Endodermal cell (in vitro differentiated cells): ENCODE measurements around the gene DHX9. TPM values are rescaled to one million over a fixed set of nuclear protein-coding genes. Genes with fewer than 3 reads are reported as not detected.

Experiments used
- DNase-seq: peaks from one replicate; pipeline ENCODE4 v3.0.0-alpha.2; 2017
- H3K27ac ChIP-seq: 2 replicates; pipeline ENCODE4 v1.5.1; 2013; ENCODE audit warnings: mild to moderate bottlenecking, low read depth, low read length, moderate library complexity
- H3K27me3 ChIP-seq: 2 replicates; pipeline ENCODE4 v1.6.1; 2013; ENCODE audit warnings: mild to moderate bottlenecking, low read length, moderate library complexity; ENCODE audit not compliant: insufficient read depth, control insufficient read depth, poor library complexity, severe bottlenecking
- H3K36me3 ChIP-seq: 2 replicates; pipeline ENCODE4 v1.7.0; 2013; ENCODE audit warnings: mild to moderate bottlenecking, low read length, moderate library complexity; ENCODE audit not compliant: control insufficient read depth, insufficient read depth
- H3K4me1 ChIP-seq: one replicate; pipeline ENCODE4 v1.7.0; 2013; ENCODE audit warnings: low read length; ENCODE audit not compliant: control insufficient read depth, insufficient read depth
- H3K4me3 ChIP-seq: 2 replicates; pipeline ENCODE4 v1.5.1; 2013; ENCODE audit warnings: mild to moderate bottlenecking, low read length, moderate library complexity
- H3K9ac ChIP-seq: 2 replicates; pipeline ENCODE4 v1.6.1; 2013; ENCODE audit warnings: mild to moderate bottlenecking, low read length, moderate library complexity; ENCODE audit not compliant: poor library complexity, severe bottlenecking; ENCODE audit errors: extremely low read depth
- H3K9me3 ChIP-seq: 2 replicates; pipeline ENCODE4 v1.6.1; 2013; ENCODE audit warnings: mild to moderate bottlenecking, low read length, moderate library complexity; ENCODE audit not compliant: control insufficient read depth
- H3K27ac Mint-ChIP-seq: 2 replicates; pipeline ENCODE4 v1.8.0; 2020; ENCODE audit warnings: mixed read lengths
- H3K27me3 Mint-ChIP-seq: 2 replicates; pipeline ENCODE4 v1.8.0; 2021; ENCODE audit warnings: mild to moderate bottlenecking, mixed read lengths; ENCODE audit not compliant: insufficient read depth
- H3K36me3 Mint-ChIP-seq: 2 replicates; pipeline ENCODE4 v1.8.0; 2020; ENCODE audit warnings: low read depth, mixed read lengths
- H3K4me1 Mint-ChIP-seq: 2 replicates; pipeline ENCODE4 v1.8.0; 2020; ENCODE audit warnings: mixed read lengths
- H3K4me3 Mint-ChIP-seq: 2 replicates; pipeline ENCODE4 v1.8.0; 2020; ENCODE audit warnings: mild to moderate bottlenecking, moderate library complexity, mixed read lengths
- H3K9me3 Mint-ChIP-seq: 2 replicates; pipeline ENCODE4 v1.8.0; 2020; ENCODE audit warnings: mild to moderate bottlenecking, mixed read lengths
- CTCF ChIP-seq: fragments of 200-600 bp; sonication (generic); conservative IDR thresholded peaks from 2 replicates; pipeline ENCODE4 v1.5.0; 2021; ENCODE audit warnings: antibody characterized with exemption, mild to moderate bottlenecking
- WGBS, 2 experiments: methylation state at CpG; one replicate each; pipeline versions ENCODE4 v1.1.5 to v1.1.7; 2013; ENCODE audit warnings: missing lambda C conversion rate in 2 of 2, mixed read lengths in 1 of 2; ENCODE audit not compliant: insufficient coverage in 1 of 2, insufficient read length in 1 of 2; 5-methylcytosine and 5-hydroxymethylcytosine counted together
- total RNA-seq, 2 donors: library from RNA; stranded (reverse); fragmentation: NEBNext Ultra II Directional in 1 of 2; extraction: Animal tissue kit (Norgen Biotek cat#: 25700) in 1 of 2; gene quantifications; 2 replicates in 1 of 2; 3 replicates in 1 of 2; pipeline ENCODE4 v1.2.1, GENCODE V29; 2021

Gene DHX9
- total RNA-seq, 2 donors from 2014 or later, result 264 to 278 TPM

DNA sequence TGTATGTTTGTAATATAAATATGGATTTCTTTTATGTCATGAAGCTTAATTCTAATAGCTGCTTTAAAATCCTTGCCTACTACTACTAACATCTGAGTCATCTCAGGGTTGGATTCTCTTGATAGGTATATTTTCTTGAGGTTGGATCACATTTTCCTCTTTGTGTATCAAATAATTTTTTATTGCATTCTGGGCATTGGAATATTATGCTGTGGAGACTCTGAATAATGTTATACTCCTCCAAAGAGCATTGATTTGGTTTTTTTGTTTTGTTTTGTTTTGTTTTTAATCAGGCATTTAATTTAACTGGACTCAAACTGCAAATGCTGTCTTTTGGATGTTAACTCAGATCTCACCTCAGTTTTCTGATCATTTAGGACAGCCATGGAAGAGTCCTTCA is 8.0 kb downstream of the DHX9 start:
- TF ChIP-seq CTCF, result no peak
- Mint-ChIP-seq H3K4me3 (no peak overlapping the region), H3K4me1 (peaks cover 28% of the 10 kb centered on the region), H3K36me3 (peaks cover 92% of the 10 kb centered on the region), H3K9me3 (no peaks in the 10 kb centered on the region), H3K27me3 (no peaks in the 10 kb centered on the region), H3K27ac (peak overlapping the region; percentile 57)
- Histone ChIP-seq H3K27ac (no peak overlapping the region), H3K9ac (no peak overlapping the region), H3K9me3 (no peaks in the 10 kb centered on the region), H3K27me3 (no peaks in the 10 kb centered on the region), H3K36me3 (peaks cover 100% of the 10 kb centered on the region), H3K4me3 (no peak overlapping the region), H3K4me1 (no peaks in the 10 kb centered on the region)
- DNase-seq, result no peak

DNA sequence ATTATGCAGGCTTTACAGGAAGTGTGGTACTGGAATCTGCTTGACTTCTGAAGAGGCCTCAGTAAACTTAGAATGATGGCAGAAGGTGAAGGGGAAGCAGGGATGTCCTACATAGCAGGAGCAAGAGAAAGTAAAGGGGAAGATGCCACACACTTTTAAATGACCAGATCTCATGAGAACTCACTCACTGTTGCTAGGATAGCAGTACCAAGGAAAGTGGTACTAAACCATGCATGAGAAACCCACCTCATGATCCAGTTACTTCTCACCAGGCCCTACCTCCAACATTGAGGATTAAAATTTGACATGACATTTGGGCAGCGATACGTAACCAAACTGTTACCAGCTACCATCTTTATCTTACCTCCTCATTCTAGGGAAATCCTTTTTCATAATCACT is 9.6 kb downstream of the DHX9 start:
- Histone ChIP-seq H3K36me3 (peaks cover 100% of the 10 kb centered on the region), H3K4me1 (peaks cover 9% of the 10 kb centered on the region), H3K27ac (no peak overlapping the region), H3K9ac (no peak overlapping the region), H3K4me3 (no peak overlapping the region), H3K9me3 (no peaks in the 10 kb centered on the region), H3K27me3 (no peaks in the 10 kb centered on the region)
- Mint-ChIP-seq H3K4me3 (no peak overlapping the region), H3K27me3 (no peaks in the 10 kb centered on the region), H3K9me3 (no peaks in the 10 kb centered on the region), H3K36me3 (peaks cover 93% of the 10 kb centered on the region), H3K27ac (no peak overlapping the region), H3K4me1 (peaks cover 21% of the 10 kb centered on the region)
- no peak for DNase-seq
- no peak for TF ChIP-seq CTCF
- 96 to 100% methylated on average over 2 of the region's 2 CpGs for WGBS, 2 experiments

DNA sequence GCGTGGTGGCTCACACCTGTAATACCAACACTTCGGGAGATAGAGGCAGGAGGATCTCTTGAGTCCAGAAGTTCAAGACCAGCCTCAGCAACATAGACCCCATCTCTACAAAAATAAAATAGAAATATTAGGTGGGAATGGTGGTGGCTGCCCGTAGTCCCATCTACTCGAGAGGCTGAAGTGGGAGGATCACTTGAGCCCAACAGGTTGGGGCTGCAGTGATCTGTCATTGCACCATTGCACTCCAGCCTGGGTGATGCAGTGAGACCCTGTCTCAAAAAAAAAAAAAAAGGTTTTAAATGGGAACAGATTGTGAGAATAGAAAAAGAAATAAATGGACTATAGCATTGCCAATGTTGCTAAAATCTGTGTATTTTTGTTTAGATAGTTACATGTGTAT is 11.2 kb downstream of the DHX9 start:
- Histone ChIP-seq H3K9me3 (no peaks in the 10 kb centered on the region), H3K36me3 (peaks cover 100% of the 10 kb centered on the region), H3K9ac (no peak overlapping the region), H3K4me1 (peaks cover 15% of the 10 kb centered on the region), H3K27me3 (no peaks in the 10 kb centered on the region), H3K4me3 (no peak overlapping the region), H3K27ac (no peak overlapping the region)
- Mint-ChIP-seq H3K27me3 (no peaks in the 10 kb centered on the region), H3K4me1 (peaks cover 18% of the 10 kb centered on the region), H3K4me3 (no peak overlapping the region), H3K9me3 (no peaks in the 10 kb centered on the region), H3K36me3 (peaks cover 95% of the 10 kb centered on the region), H3K27ac (peak overlapping the region; percentile 31)
- WGBS, 2 experiments, result 80 to 92% methylated on average over 1 to 4 of the region's 4 CpGs
- no peak for TF ChIP-seq CTCF
- no peak for DNase-seq
